Activated CD8-positive, alpha-beta memory T cell treated with anti-CD3 and anti-CD28 coated beads, Interleukin-2, amount 50 U/mL, for 1 hour (primary cell): ENCODE results near the gene ATP10B.
"Not testable (repeated sequence)": the region's sequence is repeated elsewhere in the genome, so short reads cannot be mapped to it uniquely, and the experiment has no call there.

Experiments
- DNase-seq: peaks from one replicate; pipeline ENCODE4 v3.0.0-alpha.2; 2020; ENCODE audit errors: extremely low read depth

The ATP10B gene, protein sequence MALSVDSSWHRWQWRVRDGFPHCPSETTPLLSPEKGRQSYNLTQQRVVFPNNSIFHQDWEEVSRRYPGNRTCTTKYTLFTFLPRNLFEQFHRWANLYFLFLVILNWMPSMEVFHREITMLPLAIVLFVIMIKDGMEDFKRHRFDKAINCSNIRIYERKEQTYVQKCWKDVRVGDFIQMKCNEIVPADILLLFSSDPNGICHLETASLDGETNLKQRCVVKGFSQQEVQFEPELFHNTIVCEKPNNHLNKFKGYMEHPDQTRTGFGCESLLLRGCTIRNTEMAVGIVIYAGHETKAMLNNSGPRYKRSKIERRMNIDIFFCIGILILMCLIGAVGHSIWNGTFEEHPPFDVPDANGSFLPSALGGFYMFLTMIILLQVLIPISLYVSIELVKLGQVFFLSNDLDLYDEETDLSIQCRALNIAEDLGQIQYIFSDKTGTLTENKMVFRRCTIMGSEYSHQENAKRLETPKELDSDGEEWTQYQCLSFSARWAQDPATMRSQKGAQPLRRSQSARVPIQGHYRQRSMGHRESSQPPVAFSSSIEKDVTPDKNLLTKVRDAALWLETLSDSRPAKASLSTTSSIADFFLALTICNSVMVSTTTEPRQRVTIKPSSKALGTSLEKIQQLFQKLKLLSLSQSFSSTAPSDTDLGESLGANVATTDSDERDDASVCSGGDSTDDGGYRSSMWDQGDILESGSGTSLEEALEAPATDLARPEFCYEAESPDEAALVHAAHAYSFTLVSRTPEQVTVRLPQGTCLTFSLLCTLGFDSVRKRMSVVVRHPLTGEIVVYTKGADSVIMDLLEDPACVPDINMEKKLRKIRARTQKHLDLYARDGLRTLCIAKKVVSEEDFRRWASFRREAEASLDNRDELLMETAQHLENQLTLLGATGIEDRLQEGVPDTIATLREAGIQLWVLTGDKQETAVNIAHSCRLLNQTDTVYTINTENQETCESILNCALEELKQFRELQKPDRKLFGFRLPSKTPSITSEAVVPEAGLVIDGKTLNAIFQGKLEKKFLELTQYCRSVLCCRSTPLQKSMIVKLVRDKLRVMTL (N-terminal part only)

DNA sequence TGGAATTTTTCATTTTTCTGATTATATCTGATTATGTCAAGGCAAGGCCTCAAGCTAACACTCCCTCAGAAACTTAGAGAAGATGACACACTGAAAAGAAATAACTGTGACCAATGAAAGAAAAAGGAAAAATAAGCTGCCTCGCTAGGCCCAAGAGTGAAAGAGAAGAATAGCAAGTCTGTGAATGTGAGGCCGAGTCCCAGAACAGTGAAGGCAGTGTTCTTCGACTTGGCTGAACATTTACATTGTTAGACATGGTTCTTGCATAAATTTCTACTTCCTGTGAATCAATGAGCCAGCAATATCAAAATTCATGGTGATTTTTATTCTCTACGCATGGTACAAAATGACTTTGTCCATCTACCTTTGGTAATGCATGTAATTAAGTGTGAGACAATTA is at the start of gene ATP10B:
ATP10B (minus strand) TSS at position 163 of the 400 bp plus-strand sequence. CDS start 164,137 bp downstream, outside the sequence.
- no peak for DNase-seq

DNA sequence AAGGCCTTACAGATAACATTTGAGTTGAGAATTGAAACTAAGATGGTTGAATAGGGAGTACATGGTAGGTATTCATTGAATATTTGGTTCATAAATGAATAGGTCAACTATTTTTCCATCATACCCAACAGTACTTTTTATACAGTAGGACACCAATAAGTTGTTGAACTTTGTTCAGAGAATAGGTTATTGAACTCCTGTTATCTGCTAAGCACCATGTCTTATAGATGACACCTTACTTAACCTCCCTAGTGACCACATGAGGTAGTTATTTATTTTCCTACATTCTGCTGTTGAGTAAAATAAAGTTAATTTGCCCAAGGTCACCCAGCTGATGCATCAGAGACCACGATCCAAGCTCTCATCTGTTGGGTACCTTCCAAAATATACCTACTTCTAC is 49.6 kb upstream of the ATP10B start:
- DNase-seq: no peak

GRCh38 chr5:160899735-160900134 is 47.7 kb upstream of the ATP10B start:
- DNase-seq: no peak

- DNase-seq: not testable (repeated sequence)
Observed at GRCh38 chr5:160893180-160893964, 41.4 kb upstream of the ATP10B start.

- no peak for DNase-seq
Observed at GRCh38 chr5:160887780-160888179, 35.8 kb upstream of the ATP10B start.

DNA sequence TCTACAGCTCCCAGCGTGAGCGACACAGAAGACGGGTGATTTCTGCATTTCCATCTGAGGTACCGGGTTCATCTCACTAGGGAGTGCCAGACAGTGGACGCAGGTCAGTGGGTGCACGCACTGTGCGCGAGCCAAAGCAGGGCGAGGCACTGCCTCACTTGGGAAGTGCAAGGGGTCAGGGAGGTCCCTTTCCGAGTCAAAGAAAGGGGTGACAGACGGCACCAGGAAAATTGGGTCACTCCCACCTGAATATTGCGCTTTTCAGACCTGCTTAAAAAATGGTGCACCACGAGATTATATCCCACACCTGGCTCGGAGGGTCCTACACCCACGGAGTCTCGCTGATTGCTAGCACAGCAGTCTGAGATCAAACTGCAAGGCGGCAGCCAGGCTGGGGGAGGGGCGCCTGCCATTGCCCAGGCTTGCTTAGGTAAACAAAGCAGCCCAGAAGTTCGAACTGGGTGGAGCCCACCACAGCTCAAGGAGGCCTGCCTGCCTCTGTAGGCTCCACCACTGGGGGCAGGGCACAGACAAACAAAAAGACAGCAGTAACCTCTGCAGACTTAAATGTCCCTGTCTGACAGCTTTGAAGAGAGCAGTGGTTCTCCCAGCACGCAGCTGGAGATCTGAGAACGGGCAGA is 21.7 kb upstream of the ATP10B start:
- DNase-seq: not testable (repeated sequence)

DNA sequence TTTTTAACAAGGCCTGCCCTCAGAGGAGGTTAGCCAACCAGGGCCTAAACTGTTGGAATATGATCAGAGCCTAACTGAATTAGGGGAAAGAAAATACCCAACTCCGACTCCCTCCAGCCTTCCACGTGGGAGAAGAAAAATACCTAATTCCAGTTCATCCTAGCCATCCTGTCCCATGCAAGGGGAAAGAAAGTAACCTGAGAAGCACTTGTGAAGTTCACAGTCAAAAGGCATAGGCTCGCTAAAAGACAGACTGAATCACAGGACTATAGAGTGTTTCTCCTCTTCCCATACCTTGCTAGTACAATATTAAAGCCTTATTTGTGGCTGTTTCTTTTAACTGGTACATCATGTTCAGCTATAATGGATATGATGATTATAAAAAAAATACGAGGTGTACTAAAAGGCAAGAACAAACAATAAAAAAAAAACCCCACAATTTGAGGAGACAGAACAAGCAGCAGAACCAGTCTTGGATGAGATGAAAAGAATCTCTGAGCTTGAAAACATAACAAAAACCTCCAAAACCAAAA is 18.0 kb upstream of the ATP10B start:
- DNase-seq: no peak

GRCh38 chr5:160867976-160868375 is 16.0 kb upstream of the ATP10B start:
- no peak for DNase-seq

DNA sequence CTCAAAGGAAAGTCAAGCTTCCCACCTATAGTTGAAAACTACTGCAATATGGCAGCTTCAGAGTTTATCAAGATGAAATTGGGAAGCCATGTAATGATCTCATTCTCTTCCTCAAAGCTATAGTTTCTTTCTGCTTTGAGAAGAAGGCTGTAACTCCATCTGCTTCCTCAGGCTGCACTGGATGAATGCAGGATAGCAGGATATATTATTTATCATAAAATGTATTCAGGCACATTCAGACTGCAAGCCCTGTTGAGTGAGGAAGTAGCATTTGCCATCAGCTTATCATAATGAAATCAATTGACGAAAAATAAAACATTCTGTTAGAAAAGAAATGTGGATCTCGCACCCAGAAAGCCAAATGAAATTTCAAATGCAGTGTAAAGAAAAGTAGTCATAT is 560 bp downstream of the ATP10B start:
- DNase-seq: no peak

GRCh38 chr5:160850421-160850820 is 1.6 kb downstream of the ATP10B start:
- DNase-seq: no peak

DNA sequence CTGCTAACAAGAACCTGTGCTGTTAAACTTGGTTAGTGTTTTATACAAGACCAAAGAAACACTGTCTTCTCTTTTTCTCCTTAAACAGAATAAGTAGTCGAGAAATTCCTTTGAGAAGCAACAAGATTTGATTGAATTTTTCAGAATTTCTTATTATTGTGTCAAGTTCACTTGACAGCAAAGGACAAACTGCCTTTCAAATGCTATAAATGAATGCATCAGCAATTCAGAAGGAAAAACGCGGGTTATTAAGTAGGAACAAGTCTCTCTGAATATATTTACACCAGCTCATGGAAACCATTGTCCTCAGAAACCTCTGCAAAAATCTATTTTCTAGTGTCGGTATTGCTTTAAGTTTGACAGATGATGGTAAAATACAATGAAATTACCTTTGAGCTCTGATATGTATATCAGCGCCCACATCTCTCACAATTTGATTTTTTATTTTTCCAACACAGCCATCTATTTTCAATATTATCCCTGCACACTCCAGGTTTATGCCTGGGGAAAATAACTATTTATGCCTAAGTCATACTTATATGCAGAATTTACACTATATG is 4.4 kb downstream of the ATP10B start:
- no peak for DNase-seq

DNA sequence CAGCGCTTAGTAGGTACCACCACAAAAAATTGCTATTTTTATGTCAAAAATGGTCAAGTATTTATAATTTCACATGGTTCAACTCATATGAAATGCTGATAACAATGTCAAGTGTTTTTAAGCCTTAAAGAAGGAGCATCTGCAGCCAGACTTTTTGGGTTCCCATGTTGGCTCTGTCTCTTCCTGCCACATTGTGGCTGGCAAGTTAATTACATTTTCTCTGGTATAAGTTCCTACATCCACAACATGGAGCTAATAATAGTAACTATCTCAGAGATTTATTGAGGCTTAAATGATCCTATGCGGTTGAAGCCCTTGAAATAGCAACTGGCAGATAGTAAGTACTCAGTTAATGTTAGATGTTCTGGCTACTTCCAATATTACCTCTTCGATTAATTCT is 5.4 kb downstream of the ATP10B start:
- DNase-seq: no peak

DNA sequence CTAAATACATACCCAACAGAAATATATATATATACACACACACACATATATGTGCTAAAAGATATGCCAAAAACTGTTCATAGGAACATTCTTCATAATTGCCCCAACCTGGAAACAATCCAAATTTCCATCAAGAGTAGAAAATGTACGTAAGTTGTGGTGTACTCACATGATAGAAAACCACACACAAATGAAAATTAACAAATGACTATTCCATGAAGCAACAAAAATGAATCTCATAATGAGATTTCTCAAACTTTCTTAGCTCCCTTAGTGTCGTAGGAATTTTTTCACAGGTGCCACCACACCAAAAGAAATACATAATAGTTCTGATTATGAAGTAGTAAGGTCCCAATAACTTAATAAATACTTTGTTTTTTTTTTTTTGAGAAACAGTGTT is 7.8 kb downstream of the ATP10B start:
- DNase-seq: no peak

- DNase-seq: no peak
Observed at GRCh38 chr5:160843240-160843639, 8.8 kb downstream of the ATP10B start.

- DNase-seq: no peak
Observed at GRCh38 chr5:160837749-160838593, 14.0 kb downstream of the ATP10B start.

DNA sequence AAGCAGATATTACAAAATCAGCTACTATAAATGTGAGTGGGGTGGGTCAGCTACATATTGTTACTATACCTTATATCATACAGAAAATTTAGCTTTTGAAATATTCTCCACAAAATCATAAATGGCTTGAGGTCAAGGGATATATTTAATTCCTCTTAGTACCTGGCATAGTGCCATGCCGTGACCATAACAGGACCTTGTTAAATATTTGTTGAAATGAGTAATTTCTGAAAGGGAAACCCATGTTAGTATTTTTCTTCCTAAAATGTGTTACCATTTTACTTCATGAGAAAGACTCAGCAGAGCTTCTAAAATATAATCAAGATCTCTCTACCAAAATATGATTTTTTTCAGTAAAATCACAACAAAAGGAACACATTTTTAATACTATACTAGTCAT is 14.8 kb downstream of the ATP10B start:
- no peak for DNase-seq

- no peak for DNase-seq
Observed at GRCh38 chr5:160835818-160836528, 16.0 kb downstream of the ATP10B start.

DNA sequence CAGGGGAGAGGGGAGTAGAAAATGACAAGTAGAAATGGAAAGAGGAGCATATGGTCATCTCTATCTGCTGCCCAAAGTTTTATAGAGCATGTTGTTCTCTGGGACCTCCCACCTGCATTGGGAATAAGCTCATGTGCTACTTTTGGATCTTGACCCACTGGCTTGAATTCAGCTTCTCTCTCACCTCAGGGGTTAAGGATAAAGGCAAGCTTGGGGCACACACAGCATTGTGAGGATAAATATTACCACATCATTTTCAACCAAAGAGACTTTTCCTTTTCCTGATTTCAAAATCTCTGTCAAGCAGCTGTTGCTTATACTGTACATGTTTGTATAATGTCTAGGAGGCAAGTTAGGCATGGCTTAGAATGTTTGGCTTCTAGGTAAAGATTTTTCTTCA is 16.6 kb downstream of the ATP10B start:
- no peak for DNase-seq

DNA sequence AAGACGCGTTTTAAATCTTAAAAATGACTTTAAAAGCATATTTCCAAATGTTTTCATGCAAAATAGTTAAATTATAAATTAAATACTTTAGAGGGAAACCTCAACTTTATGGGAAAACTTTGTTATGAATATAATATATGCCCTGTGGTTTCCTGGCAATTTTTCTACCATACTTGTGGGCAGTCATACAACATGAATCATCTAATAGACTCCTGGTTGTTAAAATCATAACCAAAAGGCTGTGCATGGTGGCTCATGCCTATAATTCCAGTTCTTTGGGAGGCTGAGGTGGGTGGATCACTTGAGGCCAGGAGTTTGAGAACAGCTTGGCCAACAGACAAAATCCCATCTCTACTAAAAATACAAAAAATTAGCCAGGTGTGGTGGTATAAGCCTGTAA is 18.2 kb downstream of the ATP10B start:
- DNase-seq: no peak
